PC-9 (cell line): ENCODE results near the gene OTULIN. TPM values are rescaled to one million over a fixed set of nuclear protein-coding genes. Genes with fewer than 3 reads are reported as not detected.

ENCODE experiments used
- BruUV-seq: library from RNA; stranded (reverse); fragments of 400-500 nt; replicated peaks from 2 replicates; lab custom pipeline; 2021; lab: Mats Ljungman, UMichigan
- CTCF ChIA-PET: fragments of 300-600 bp; sonication (Branson Sonifier 250); formaldehyde crosslinking; loops from one replicate; lab custom pipeline; 2022; ENCODE audit warnings: antibody characterized with exemption; lab: Charles Lee
- POLR2A ChIA-PET: fragments of 300-600 bp; sonication (Branson Sonifier 250); formaldehyde crosslinking; loops from one replicate; lab custom pipeline; 2022; ENCODE audit warnings: antibody characterized with exemption; ENCODE audit not compliant: unreplicated experiment; lab: Charles Lee
- DNase-seq, 2 experiments: peaks; one replicate each; pipeline versions ENCODE4 v3.0.0 to v3.0.0-alpha.2; 2015 to 2022; ENCODE audit warnings: mixed read lengths in 1 of 2
- H2AFZ ChIP-seq: fragments of 200-600 bp; sonication (generic); 2 replicates; pipeline ENCODE4 v1.8.1; 2017; ENCODE audit warnings: antibody characterized with exemption
- H3F3A ChIP-seq: fragments of 200-600 bp; sonication (generic); 2 replicates; pipeline ENCODE4 v1.8.1; 2017; ENCODE audit warnings: antibody characterized with exemption, mild to moderate bottlenecking, low read depth; ENCODE audit not compliant: insufficient read depth
- H3K27ac ChIP-seq: fragments of 200-600 bp; sonication (generic); 2 replicates; pipeline ENCODE4 v1.6.1; 2016; ENCODE audit warnings: mixed run types
- H3K27me3 ChIP-seq: fragments of 200-600 bp; sonication (generic); 2 replicates; pipeline ENCODE4 v1.6.1; 2016; ENCODE audit warnings: low read depth, mixed run types; ENCODE audit not compliant: insufficient read depth
- H3K36me3 ChIP-seq: fragments of 200-600 bp; sonication (generic); 2 replicates; pipeline ENCODE4 v1.6.1; 2016; ENCODE audit warnings: low read depth, mixed run types
- H3K4me1 ChIP-seq: fragments of 200-600 bp; sonication (generic); replicated peaks from 2 replicates; pipeline ENCODE4 v1.6.1; 2016; ENCODE audit warnings: mixed run types; ENCODE audit not compliant: insufficient read depth
- H3K4me2 ChIP-seq: fragments of 200-600 bp; sonication (generic); 2 replicates; pipeline ENCODE4 v1.6.1; 2017; ENCODE audit warnings: mixed run types
- H3K4me3 ChIP-seq: fragments of 200-600 bp; sonication (generic); 2 replicates; pipeline ENCODE4 v1.6.1; 2016; ENCODE audit warnings: mixed run types
- H3K79me2 ChIP-seq: fragments of 200-600 bp; sonication (generic); 2 replicates; pipeline ENCODE4 v1.6.1; 2017; ENCODE audit warnings: low read depth, mixed run types
- H3K9me2 ChIP-seq: fragments of 200-600 bp; sonication (generic); 2 replicates; pipeline ENCODE4 v1.8.1; 2017; ENCODE audit warnings: mild to moderate bottlenecking; ENCODE audit not compliant: insufficient read depth
- H3K9me3 ChIP-seq: fragments of 200-600 bp; sonication (generic); 2 replicates; pipeline ENCODE4 v1.8.1; 2016; ENCODE audit warnings: low read depth; ENCODE audit not compliant: insufficient read depth
- H4K20me1 ChIP-seq: fragments of 200-600 bp; sonication (generic); 2 replicates; pipeline ENCODE4 v1.8.1; 2017; ENCODE audit not compliant: insufficient read depth
- EZH2 ChIP-seq: fragments of 200-600 bp; sonication (generic); IDR thresholded peaks from 2 replicates; pipeline ENCODE4 v1.8.0; 2017; ENCODE audit warnings: antibody characterized with exemption, low read depth
- intact Hi-C: fragments of 100-400 bp; cut with micrococcal nuclease; formaldehyde crosslinking; loops from one replicate; pipeline ENCODE4 v1.10.0; 2022; ENCODE audit not compliant: unreplicated experiment
- total RNA-seq: library from RNA; stranded (reverse); gene quantifications from 2 replicates; pipeline ENCODE4 v1.2.3, GENCODE V29; 2021
- TF ChIP-seq, protein P1 (sequence below): fragments of 200-600 bp; sonication (generic); conservative IDR thresholded peaks from 2 replicates; pipeline ENCODE4 v1.6.1; 2017; ENCODE audit warnings: mixed run types, antibody characterized with exemption, mild to moderate bottlenecking, moderate library complexity

The OTULIN gene
- total RNA-seq, 1 experiment from 2014 or later: 77.2 TPM

GRCh38 chr5:14685757-14686156, 21.2 kb downstream of the OTULIN start:
- H4K20me1 ChIP-seq: peaks cover 15% of the 10 kb centered on the region
- POLR2A ChIA-PET: interaction anchor here (0.6 kb wide), 1 partner anchor 324 kb away, joined by 3 read pairs; no protein-coding TSS in a partner anchor
- no peaks in the 10 kb centered on the region for H3F3A ChIP-seq
- no peaks in the 10 kb centered on the region for H3K79me2 ChIP-seq
- H3K4me2 ChIP-seq: no peak overlapping the region
- intact Hi-C loops: loop anchor here (1.0 to 5.0 kb wide), 5 partner anchors 42 to 329 kb away; no protein-coding TSS in a partner anchor
- no peak overlapping the region for H3K4me3 ChIP-seq
- DNase-seq: peak; percentile 39 to 54
- H3K9me3 ChIP-seq: no peaks in the 10 kb centered on the region
- H3K27me3 ChIP-seq: no peaks in the 10 kb centered on the region
- no peak overlapping the region for H2AFZ ChIP-seq
- no peak overlapping the region for H3K27ac ChIP-seq
- no peaks in the 10 kb centered on the region for H3K4me1 ChIP-seq
- no TSS peak for BruUV-seq
- CTCF ChIA-PET: interaction anchor here (0.6 to 1.9 kb wide), 12 partner anchors 16 to 1139 kb away, joined by 3 to 14 read pairs (median 6); no protein-coding TSS in a partner anchor
- no peaks in the 10 kb centered on the region for H3K9me2 ChIP-seq
- TF ChIP-seq, protein P1, sequence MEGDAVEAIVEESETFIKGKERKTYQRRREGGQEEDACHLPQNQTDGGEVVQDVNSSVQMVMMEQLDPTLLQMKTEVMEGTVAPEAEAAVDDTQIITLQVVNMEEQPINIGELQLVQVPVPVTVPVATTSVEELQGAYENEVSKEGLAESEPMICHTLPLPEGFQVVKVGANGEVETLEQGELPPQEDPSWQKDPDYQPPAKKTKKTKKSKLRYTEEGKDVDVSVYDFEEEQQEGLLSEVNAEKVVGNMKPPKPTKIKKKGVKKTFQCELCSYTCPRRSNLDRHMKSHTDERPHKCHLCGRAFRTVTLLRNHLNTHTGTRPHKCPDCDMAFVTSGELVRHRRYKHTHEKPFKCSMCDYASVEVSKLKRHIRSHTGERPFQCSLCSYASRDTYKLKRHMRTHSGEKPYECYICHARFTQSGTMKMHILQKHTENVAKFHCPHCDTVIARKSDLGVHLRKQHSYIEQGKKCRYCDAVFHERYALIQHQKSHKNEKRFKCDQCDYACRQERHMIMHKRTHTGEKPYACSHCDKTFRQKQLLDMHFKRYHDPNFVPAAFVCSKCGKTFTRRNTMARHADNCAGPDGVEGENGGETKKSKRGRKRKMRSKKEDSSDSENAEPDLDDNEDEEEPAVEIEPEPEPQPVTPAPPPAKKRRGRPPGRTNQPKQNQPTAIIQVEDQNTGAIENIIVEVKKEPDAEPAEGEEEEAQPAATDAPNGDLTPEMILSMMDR: peak; percentile 85
- no peak for TF ChIP-seq EZH2
- H3K36me3 ChIP-seq: peaks cover 47% of the 10 kb centered on the region

DNA sequence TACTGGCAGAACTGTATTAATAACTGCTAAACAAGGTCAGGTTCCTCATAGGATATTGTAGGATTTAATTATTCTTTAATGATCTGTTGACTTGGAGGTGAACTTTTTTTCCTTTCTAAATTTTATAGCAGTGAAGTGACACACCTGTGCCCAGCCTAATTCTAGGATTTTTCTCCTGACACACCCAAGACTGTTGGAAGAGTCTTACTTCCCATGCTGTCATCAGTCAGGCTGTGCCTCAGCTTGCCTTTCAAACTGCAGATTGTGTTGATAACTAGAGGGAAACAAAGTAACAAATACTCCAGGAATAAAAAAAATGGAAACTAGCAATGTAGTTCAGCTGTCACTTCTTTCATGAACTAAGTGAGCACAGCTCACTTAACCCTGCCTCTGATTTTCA, 22.0 kb downstream of the OTULIN start:
- H3K4me2 ChIP-seq: no peak overlapping the region
- no peaks in the 10 kb centered on the region for H3K79me2 ChIP-seq
- no peak overlapping the region for H3K27ac ChIP-seq
- POLR2A ChIA-PET: no interaction called here
- CTCF ChIA-PET: interaction anchor here (0.6 to 1.6 kb wide), 4 partner anchors 17 to 329 kb away, joined by 3 to 13 read pairs (median 4); no protein-coding TSS in a partner anchor
- TF ChIP-seq EZH2: no peak
- TF ChIP-seq, protein P1: no peak
- no peaks in the 10 kb centered on the region for H3K9me3 ChIP-seq
- no peaks in the 10 kb centered on the region for H3K4me1 ChIP-seq
- no peak overlapping the region for H2AFZ ChIP-seq
- no peak overlapping the region for H3K4me3 ChIP-seq
- intact Hi-C loops: loop anchor here (5.0 kb wide), 1 partner anchor 261 kb away; no protein-coding TSS in a partner anchor
- peaks cover 54% of the 10 kb centered on the region for H3K36me3 ChIP-seq
- no peaks in the 10 kb centered on the region for H3K9me2 ChIP-seq
- peaks cover 21% of the 10 kb centered on the region for H4K20me1 ChIP-seq
- no TSS peak for BruUV-seq
- no peaks in the 10 kb centered on the region for H3K27me3 ChIP-seq
- no peak for DNase-seq
- no peaks in the 10 kb centered on the region for H3F3A ChIP-seq

DNA sequence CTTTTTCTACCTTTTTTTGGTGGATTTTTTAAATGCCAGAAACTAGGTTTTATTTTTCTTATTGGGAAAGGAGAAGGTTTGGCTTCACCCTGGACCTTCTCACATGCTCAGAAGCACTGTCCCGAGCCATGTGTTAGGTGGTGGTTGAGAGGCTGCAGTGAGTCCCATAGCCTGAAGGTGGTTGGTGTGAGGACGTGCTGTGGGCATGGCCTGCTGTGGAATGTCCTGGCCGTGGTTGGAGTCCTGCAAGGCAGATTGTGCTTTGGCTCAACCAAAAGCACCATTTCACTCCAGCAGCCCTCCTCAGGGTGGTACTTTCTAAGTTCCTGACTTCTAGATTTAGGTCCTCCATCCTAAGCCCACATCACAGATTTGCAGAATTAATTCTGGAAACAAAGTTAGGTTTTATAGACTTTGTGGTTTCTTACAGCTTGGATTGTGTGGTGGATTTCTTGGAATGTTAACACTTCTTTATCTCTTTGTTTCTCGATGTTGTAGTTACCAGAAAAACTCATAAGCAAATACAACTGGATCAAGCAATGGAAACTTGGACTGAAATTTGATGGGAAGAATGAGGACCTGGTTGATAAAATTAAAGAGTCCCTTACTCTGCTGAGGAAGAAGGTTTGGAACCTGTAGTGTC, 22.6 kb downstream of the OTULIN start:
- intact Hi-C loops: loop anchor here (5.0 kb wide), 1 partner anchor 260 kb away; no protein-coding TSS in a partner anchor
- peaks cover 60% of the 10 kb centered on the region for H3K36me3 ChIP-seq
- no peak for TF ChIP-seq EZH2
- TF ChIP-seq, protein P1: no peak
- no peaks in the 10 kb centered on the region for H3K79me2 ChIP-seq
- H3K9me3 ChIP-seq: no peaks in the 10 kb centered on the region
- H2AFZ ChIP-seq: no peak overlapping the region
- H3F3A ChIP-seq: no peaks in the 10 kb centered on the region
- H3K9me2 ChIP-seq: no peaks in the 10 kb centered on the region
- H3K4me3 ChIP-seq: no peak overlapping the region
- no peak overlapping the region for H3K4me2 ChIP-seq
- DNase-seq: no peak
- no TSS peak for BruUV-seq
- no peaks in the 10 kb centered on the region for H3K27me3 ChIP-seq
- H3K4me1 ChIP-seq: no peaks in the 10 kb centered on the region
- peaks cover 17% of the 10 kb centered on the region for H4K20me1 ChIP-seq
- POLR2A ChIA-PET: no interaction called here
- CTCF ChIA-PET: interaction anchor here (1.0 kb wide), 1 partner anchor 328 kb away, joined by 3 read pairs; no protein-coding TSS in a partner anchor
- H3K27ac ChIP-seq: no peak overlapping the region
